K562 (cell line): ENCODE data around the gene GPRC5A. TPM values are rescaled to one million over a fixed set of nuclear protein-coding genes. Genes with fewer than 3 reads are reported as not detected.

Source experiments
- ATAC-seq: fragments of 200-7000 bp; cut with Tn5 transposase; 3 replicates; pipeline ENCODE4 v1.9.1; 2020; ENCODE audit warnings: moderate library complexity
- BruUV-seq: library from RNA; stranded (reverse); fragments of 400-500 nt; replicated peaks from 2 replicates; lab custom pipeline; 2021; lab: Mats Ljungman, UMichigan
- CTCF ChIA-PET: fragments of 300-600 bp; formaldehyde crosslinking; extraction: SDS; loops from one replicate; lab custom pipeline; 2021; ENCODE audit warnings: low intra/inter-chr PET ratio; lab: Yijun Ruan, JAX
- POLR2A ChIA-PET: fragments of 300-600, 350-650 bp; sonication (Branson Sonifier 250); formaldehyde crosslinking; extraction: SDS; loops from one replicate; lab custom pipeline; 2021; ENCODE audit warnings: antibody characterized with exemption, inconsistent platforms; lab: Yijun Ruan, JAX
- DNase-seq, 4 experiments: peaks; one replicate each; pipeline versions ENCODE4 v3.0.0 to v3.0.0-alpha.2; 2011 to 2018; ENCODE audit warnings: low spot score in 3 of 4, mixed read lengths in 3 of 4; ENCODE audit errors: extremely low read depth in 1 of 4
- FAIRE-seq: peaks from 2 replicates; lab custom pipeline; 2011; peaks lifted over from hg19 to GRCh38; lab: Jason Lieb, UNC
- H2AFZ ChIP-seq: 2 replicates; pipeline ENCODE4 v1.6.0; 2011; ENCODE audit warnings: low read depth, low read length, control low read depth, inconsistent platforms
- H3K27ac ChIP-seq: fragments of 200-600 bp; 3 replicates; pipeline ENCODE4 v1.8.0; 2011; ENCODE audit warnings: low read depth, mild to moderate bottlenecking, control low read depth, inconsistent platforms, low read length, moderate library complexity, mixed read lengths; ENCODE audit errors: extremely low read depth
- H3K27me3 ChIP-seq, 2 experiments: fragments of 300-600 bp in 1 of 2; 2 replicates in 1 of 2; 3 replicates in 1 of 2; pipeline versions ENCODE4 v1.6.0 to v1.8.0; 2011; ENCODE audit warnings: inconsistent platforms in 2 of 2, low read length in 2 of 2, mild to moderate bottlenecking in 1 of 2, mixed read lengths in 1 of 2, moderate library complexity in 1 of 2; ENCODE audit not compliant: control insufficient read depth in 2 of 2, insufficient read depth in 2 of 2
- H3K36me3 ChIP-seq: fragments of 300-600 bp; 3 replicates; pipeline ENCODE4 v1.8.0; 2011; ENCODE audit warnings: mild to moderate bottlenecking, low read length, inconsistent platforms; ENCODE audit not compliant: control insufficient read depth, insufficient read depth
- H3K4me1 ChIP-seq, 2 experiments: fragments of 200-600 bp in 1 of 2; replicated peaks in 1 of 2; 2 replicates in 1 of 2; 3 replicates in 1 of 2; pipeline versions ENCODE4 v1.5.1 to v1.8.0; 2011; ENCODE audit warnings: inconsistent platforms in 2 of 2, low read length in 2 of 2, mild to moderate bottlenecking in 1 of 2, mixed read lengths in 1 of 2, moderate library complexity in 1 of 2; ENCODE audit not compliant: control insufficient read depth in 2 of 2, insufficient read depth in 2 of 2
- H3K4me2 ChIP-seq: 2 replicates; pipeline ENCODE4 v1.6.1; 2011; ENCODE audit warnings: low read length, control low read depth, inconsistent platforms, mixed read lengths; ENCODE audit not compliant: insufficient read depth
- H3K4me3 ChIP-seq: fragments of 200-600 bp; sonication (generic), shearing (Covaris generic); 2 replicates; pipeline ENCODE4 v1.5.1; 2016; ENCODE audit warnings: control low read depth, inconsistent platforms
- H3K79me2 ChIP-seq: fragments of 200-600 bp; 3 replicates; pipeline ENCODE4 v1.8.0; 2011; ENCODE audit warnings: low read length, inconsistent platforms; ENCODE audit not compliant: control insufficient read depth, insufficient read depth
- H3K9ac ChIP-seq, 2 experiments: 2 replicates each; pipeline versions ENCODE4 v1.6.0 to v1.6.1; 2011; ENCODE audit warnings: low read depth in 2 of 2, low read length in 2 of 2, control low read depth in 1 of 2, inconsistent platforms in 1 of 2, mild to moderate bottlenecking in 1 of 2, mixed read lengths in 1 of 2; ENCODE audit not compliant: insufficient read depth in 1 of 2
- H3K9me1 ChIP-seq: one replicate; pipeline ENCODE4 v1.6.0; 2011; ENCODE audit warnings: inconsistent platforms, mild to moderate bottlenecking, low read length, moderate library complexity; ENCODE audit not compliant: control insufficient read depth, insufficient read depth
- H3K9me3 ChIP-seq: replicated peaks from 2 replicates; pipeline ENCODE4 v1.5.1; 2011; ENCODE audit warnings: low read depth, low read length, inconsistent platforms; ENCODE audit not compliant: control insufficient read depth, insufficient read depth
- H4K20me1 ChIP-seq: replicated peaks from 2 replicates; pipeline ENCODE4 v1.6.1; 2011; ENCODE audit warnings: low read length, inconsistent platforms, mixed read lengths; ENCODE audit not compliant: control insufficient read depth, insufficient read depth
- BCL6 ChIP-seq: fragments of 250-450 bp; sonication (Bioruptor Pico); IDR thresholded peaks from 2 replicates; pipeline ENCODE4 v1.4.0; 2020
- BMI1 ChIP-seq: fragments of 150-350 bp; IDR thresholded peaks from 2 replicates; pipeline ENCODE4 v1.6.1; 2014; ENCODE audit warnings: low read length
- COPS2 ChIP-seq: fragments of 450-650 bp; conservative IDR thresholded peaks from 2 replicates; pipeline ENCODE4 v1.6.1; 2016; ENCODE audit warnings: mild to moderate bottlenecking, moderate library complexity
- E2F3 ChIP-seq: fragments of 250-450 bp; sonication (Bioruptor Pico); IDR thresholded peaks from 2 replicates; pipeline ENCODE4 v1.4.0; 2020; ENCODE audit warnings: mild to moderate bottlenecking
- FOXM1 ChIP-seq, 2 experiments: fragments of 450-650 bp in 1 of 2; sonication (generic) in 1 of 2; formaldehyde crosslinking in 1 of 2; IDR thresholded peaks; 2 replicates each; pipeline versions ENCODE4 v1.6.1 to v1.9.0; 2017 to 2022; ENCODE audit warnings: low read depth in 2 of 2, mild to moderate bottlenecking in 2 of 2, missing genetic modification reagents in 1 of 2, moderate library complexity in 1 of 2
- IRF9 ChIP-seq: fragments of 450-650 bp; IDR thresholded peaks from 2 replicates; pipeline ENCODE4 v1.6.1; 2016; ENCODE audit warnings: missing biosample characterization, missing genetic modification characterization
- KAT2B ChIP-seq: IDR thresholded peaks from one replicate; pipeline ENCODE4 v1.6.1; 2012; ENCODE audit warnings: low read depth, mild to moderate bottlenecking, control low read depth, inconsistent platforms, low read length, moderate library complexity
- MED1 ChIP-seq: sonication (generic); formaldehyde crosslinking; IDR thresholded peaks from 2 replicates; pipeline ENCODE4 v1.8.1; 2023; ENCODE audit warnings: missing genetic modification reagents, borderline replicate concordance
- MIER1 ChIP-seq: fragments of 450-650 bp; IDR thresholded peaks from 2 replicates; pipeline ENCODE4 v1.6.1; 2016; ENCODE audit warnings: antibody characterized with exemption, mild to moderate bottlenecking, low read depth
- MTF1 ChIP-seq: fragments of 250-450 bp; sonication (Bioruptor Pico); IDR thresholded peaks from 2 replicates; pipeline ENCODE4 v1.9.0; 2021; ENCODE audit warnings: moderate library complexity, mild to moderate bottlenecking, inconsistent platforms, borderline replicate concordance
- POLR2G ChIP-seq: fragments of 200-400 bp; formaldehyde crosslinking; IDR thresholded peaks from 2 replicates; pipeline ENCODE4 v1.6.1; 2017; ENCODE audit warnings: low read depth, mild to moderate bottlenecking, antibody characterized with exemption, low read length, moderate library complexity
- RBM22 ChIP-seq: fragments of 200-400 bp; formaldehyde crosslinking; IDR thresholded peaks from 2 replicates; pipeline ENCODE4 v1.6.1; 2018; ENCODE audit warnings: low read length, low read depth; ENCODE audit not compliant: poor library complexity, severe bottlenecking
- SETDB1 ChIP-seq: IDR thresholded peaks from one replicate; pipeline ENCODE4 v1.6.1; 2012; ENCODE audit warnings: low read length, control low read depth, inconsistent platforms
- SRSF9 ChIP-seq: fragments of 200-400 bp; formaldehyde crosslinking; IDR thresholded peaks from 2 replicates; pipeline ENCODE4 v1.6.1; 2017; ENCODE audit warnings: low read depth, low read length, borderline replicate concordance
- TOE1 ChIP-seq, 2 experiments: fragments of 450-650 bp in 1 of 2; sonication (generic) in 1 of 2; formaldehyde crosslinking in 1 of 2; IDR thresholded peaks; 2 replicates each; pipeline versions ENCODE4 v1.7.1 to v1.8.0; 2016 to 2022; ENCODE audit warnings: borderline replicate concordance in 2 of 2, mild to moderate bottlenecking in 2 of 2, antibody characterized with exemption in 1 of 2, inconsistent platforms in 1 of 2, low read depth in 1 of 2, missing genetic modification reagents in 1 of 2, moderate library complexity in 1 of 2
- ZFP30 ChIP-seq: fragments of 250-450 bp; sonication (Bioruptor Pico); IDR thresholded peaks from 2 replicates; pipeline ENCODE4 v1.8.0; 2022; ENCODE audit warnings: moderate library complexity, mild to moderate bottlenecking, inconsistent platforms, borderline replicate concordance
- ZNF75A ChIP-seq: fragments of 450-650 bp; formaldehyde crosslinking; IDR thresholded peaks from 2 replicates; pipeline ENCODE4 v1.4.0; 2020; ENCODE audit warnings: mild to moderate bottlenecking
- WGBS: fragments of 100-300 bp; shearing (Covaris generic); methylation state at CpG from one replicate; pipeline ENCODE4 v1.1.6; 2016; ENCODE audit warnings: low coverage, mixed read lengths; ENCODE audit not compliant: insufficient coverage; ENCODE audit errors: missing lambda C conversion rate; 5-methylcytosine and 5-hydroxymethylcytosine counted together
- in situ Hi-C: fragments of 300-500 bp; cut with MboI; formaldehyde crosslinking; loops from 4 replicates; pipeline ENCODE4 v1.15.0; 2018; ENCODE audit warnings: inconsistent platforms, mixed read lengths
- intact Hi-C: fragments of 100-400 bp; cut with micrococcal nuclease; formaldehyde crosslinking; loops from 2 replicates; pipeline ENCODE4 v1.14.2; 2022
- polyA plus RNA-seq, 8 experiments: library from polyadenylated mRNA; depleted of rRNA in 4 of 8; stranded (reverse) in 5 of 8; unstranded in 3 of 8; fragments of >200 nt; fragmentation: Nextera tagmentation in 2 of 8; fragmentation: Illumina TruSeq in 1 of 8; extraction: Ambion mirVana in 2 of 8; extraction: Trizol in 1 of 8; gene quantifications; 2 replicates each; pipeline versions ENCODE4 v1.2.1 to v1.2.3, GENCODE V29; 2011 to 2014; ENCODE audit warnings: inconsistent platforms in 1 of 8, missing spikeins in 1 of 8
- total RNA-seq, 7 experiments: library from RNA; depleted of rRNA in 6 of 7; stranded (reverse); fragments of >200 nt in 6 of 7; fragmentation: Illumina TruSeq in 2 of 7; extraction: Trizol in 2 of 7; gene quantifications; 2 replicates each; pipeline versions ENCODE4 v1.2.1 to v1.2.3, GENCODE V29; 2011 to 2021; ENCODE audit warnings: low replicate concordance in 1 of 7
- TF ChIP-seq, protein P1 (sequence below): IDR thresholded peaks from 2 replicates; pipeline ENCODE4 v1.6.1; 2011; ENCODE audit not compliant: insufficient read length; ENCODE audit errors: extremely low read depth

GPRC5A gene
- total and polyA plus RNA-seq, 9 of the 15 experiments (the other 6 are each of a cell fraction or from before 2014, with no cell fraction given) = 0.01 to 0.64 (median 0.08) TPM; not detected in 6

DNA sequence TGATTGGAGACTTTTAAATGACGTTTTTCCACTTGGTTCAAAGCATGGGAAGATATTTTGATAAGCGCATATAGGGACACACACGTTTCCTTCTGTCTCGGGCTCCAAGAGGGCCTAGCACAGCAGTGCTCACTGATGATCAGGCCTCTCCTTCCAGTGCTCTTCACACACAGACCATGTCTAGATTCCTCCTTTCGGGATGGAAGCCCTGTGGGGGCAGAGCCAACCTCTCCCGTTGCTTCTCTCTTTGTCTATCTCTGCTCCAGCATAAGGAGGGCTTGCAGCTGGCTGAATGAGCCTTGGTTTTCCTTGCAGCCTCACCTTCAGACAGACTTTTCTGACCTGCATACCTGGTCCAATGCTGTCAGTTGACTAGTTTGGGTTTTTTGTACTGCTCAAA lies 38.3 kb downstream of the GPRC5A start:
- BruUV-seq = no TSS peak

More for the DNA sequence above, 38.3 kb downstream of the GPRC5A start:
- no peak for DNase-seq
- in situ Hi-C loops = no loop called here
- no peak overlapping the region for H3K9ac ChIP-seq
- no peaks in the 10 kb centered on the region for H4K20me1 ChIP-seq
- H3K27me3 ChIP-seq = no peaks in the 10 kb centered on the region
- TF ChIP-seq ZFP30 (no peak), POLR2G (no peak), RBM22 (no peak), TOE1 (IDR thresholded peaks at IDR 0.05; ENCODE audit: borderline replicate concordance) (no peak), TOE1 (CRISPR knock-in tag; IDR thresholded peaks at IDR 0.05; ENCODE audit: borderline replicate concordance, low read depth) (no peak), FOXM1 (IDR thresholded peaks at IDR 0.05; ENCODE audit: low read depth) (no peak), FOXM1 (CRISPR knock-in tag; IDR thresholded peaks at IDR 0.05; ENCODE audit: low read depth) (no peak), ZNF75A (CRISPR knock-in tag) (no peak), KAT2B (no peak), SETDB1 (no peak), IRF9 (tag) (no peak), MTF1 (CRISPR knock-in tag) (no peak), SRSF9 (no peak), MED1 (CRISPR knock-in tag) (no peak), MIER1 (no peak), BCL6 (no peak), COPS2 (no peak), BMI1 (no peak), E2F3 (CRISPR knock-in tag) (no peak)
- TF ChIP-seq, protein P1, sequence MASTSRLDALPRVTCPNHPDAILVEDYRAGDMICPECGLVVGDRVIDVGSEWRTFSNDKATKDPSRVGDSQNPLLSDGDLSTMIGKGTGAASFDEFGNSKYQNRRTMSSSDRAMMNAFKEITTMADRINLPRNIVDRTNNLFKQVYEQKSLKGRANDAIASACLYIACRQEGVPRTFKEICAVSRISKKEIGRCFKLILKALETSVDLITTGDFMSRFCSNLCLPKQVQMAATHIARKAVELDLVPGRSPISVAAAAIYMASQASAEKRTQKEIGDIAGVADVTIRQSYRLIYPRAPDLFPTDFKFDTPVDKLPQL = no peak
- no peak for FAIRE-seq
- ATAC-seq = no peak
- H3K4me1 ChIP-seq = peaks cover 0 to 6% of the 10 kb centered on the region in 2 experiments; a peak in 3 of 5 replicates
- no peaks in the 10 kb centered on the region; the same call in 1 of the 2 replicates for H3K9me3 ChIP-seq
- H3K36me3 ChIP-seq = peaks cover 12% of the 10 kb centered on the region; the same call in 1 of the 3 replicates
- peaks cover 10% of the 10 kb centered on the region for H3K79me2 ChIP-seq
- H3K4me3 ChIP-seq = no peak overlapping the region
- H3K27ac ChIP-seq = no peak overlapping the region
- no peaks in the 10 kb centered on the region for H3K9me1 ChIP-seq
- WGBS = 81% methylated on average over 6 of the region's 6 CpGs
- ChIA-PET POLR2A (no interaction called here), CTCF (no interaction called here)
- H3K4me2 ChIP-seq = no peak overlapping the region
- intact Hi-C loops = no loop called here
- no peak overlapping the region for H2AFZ ChIP-seq
